ENCODE data around the gene FEM1A. TPM values are rescaled to one million over a fixed set of nuclear protein-coding genes. Genes with fewer than 3 reads are reported as not detected.
"Not testable (repeated sequence)": the region's sequence is repeated elsewhere in the genome, so short reads cannot be mapped to it uniquely, and the experiment has no call there.

Gene FEM1A
- total RNA-seq, 3 donors from 2014 or later, result 31.8 to 35.8 (median 34.7) TPM

DNA sequence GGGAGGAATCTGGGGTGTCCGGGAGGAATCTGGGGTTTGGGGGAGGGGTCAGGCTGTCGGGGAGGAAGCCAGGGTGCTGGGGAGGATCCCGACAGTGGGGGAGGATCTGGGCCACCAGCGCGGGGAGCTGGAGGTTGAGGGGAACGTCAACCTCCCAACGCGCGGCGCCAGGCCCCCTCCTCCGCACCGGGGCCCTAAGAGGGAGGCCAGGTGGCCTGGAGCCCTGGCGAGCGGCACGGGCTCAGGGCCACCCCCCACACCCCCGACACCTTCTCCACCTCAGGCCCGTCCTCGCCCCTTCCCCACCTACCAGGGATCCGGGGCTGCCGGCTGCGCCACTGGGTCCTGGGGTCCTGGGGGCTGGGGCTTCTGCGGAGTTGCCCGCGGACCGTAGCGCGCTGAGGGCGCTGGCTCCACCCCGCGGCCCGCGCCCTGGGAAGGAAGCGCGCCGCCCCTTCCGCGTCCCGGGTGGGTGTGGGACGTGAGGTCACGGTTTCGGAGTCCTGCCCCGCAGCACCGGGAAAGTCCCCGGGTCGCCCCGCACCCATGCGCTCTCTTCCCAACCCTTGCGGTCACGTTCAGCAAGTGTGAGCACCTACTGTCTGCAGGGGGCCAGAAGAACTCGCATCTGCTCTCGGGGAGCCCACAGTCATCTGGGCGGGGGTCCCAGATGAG is 39.9 kb downstream of the FEM1A start, which contains the start of gene TICAM1:
Gene TICAM1, minus strand, starts transcription at position 409 of the 675 bp plus-strand sequence. CDS start 13,335 bp downstream, outside the sequence.
- Mint-ChIP-seq H3K27me3 (ENCODE audit: low read depth) (no peaks in the 10 kb centered on the region), H3K9me3 (no peaks in the 10 kb centered on the region), H3K4me3 (peak within 1 kb of the TSS; percentile 93), H3K36me3 (ENCODE audit: insufficient read depth) (peaks cover 4% of the 10 kb centered on the region), H3K4me1 (ENCODE audit: low read depth) (peaks cover 24% of the 10 kb centered on the region)
- ATAC-seq (peak; percentile 98), DNase-seq (peak; percentile 81)

GRCh38 chr19:4831979-4832340 is 40.4 kb downstream of the FEM1A start:
- ATAC-seq; H3K9me3 Mint-ChIP-seq; H3K27me3 Mint-ChIP-seq (ENCODE audit: low read depth); DNase-seq; H3K36me3 Mint-ChIP-seq (ENCODE audit: insufficient read depth): not testable (repeated sequence)
- Mint-ChIP-seq H3K4me1 (ENCODE audit: low read depth) (peaks cover 24% of the 10 kb centered on the region), H3K4me3 (peak overlapping the region; percentile 93)

DNA sequence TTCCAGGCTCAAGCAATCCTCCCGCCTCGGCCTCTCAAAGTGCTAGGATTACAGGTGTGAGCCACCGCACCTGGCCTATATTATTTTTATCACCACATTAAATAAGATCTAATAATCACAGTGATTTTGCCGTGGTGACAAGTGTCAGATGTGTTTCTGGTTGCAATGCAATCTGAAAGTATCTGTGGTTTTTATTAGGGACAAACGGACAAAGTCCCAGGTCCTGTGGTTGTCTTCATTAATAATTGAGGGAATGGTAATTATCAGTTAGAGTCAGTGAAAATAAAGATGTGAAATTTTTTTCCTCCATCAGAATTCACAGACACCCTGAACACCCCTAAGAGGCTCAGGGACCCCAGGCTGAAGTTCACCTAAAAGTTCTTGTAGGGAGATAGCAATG is 41.2 kb downstream of the FEM1A start:
- Mint-ChIP-seq H3K36me3 (ENCODE audit: insufficient read depth) (peaks cover 3% of the 10 kb centered on the region), H3K9me3 (no peaks in the 10 kb centered on the region), H3K4me1 (ENCODE audit: low read depth) (peaks cover 27% of the 10 kb centered on the region), H3K27me3 (ENCODE audit: low read depth) (no peaks in the 10 kb centered on the region), H3K4me3 (peak overlapping the region; percentile 65)
- ATAC-seq (no peak), DNase-seq (no peak)

- Mint-ChIP-seq H3K36me3 (ENCODE audit: insufficient read depth) (peaks cover 4% of the 10 kb centered on the region), H3K9me3 (no peaks in the 10 kb centered on the region), H3K4me3 (no peak overlapping the region), H3K27me3 (ENCODE audit: low read depth) (no peaks in the 10 kb centered on the region), H3K4me1 (ENCODE audit: low read depth) (peaks cover 18% of the 10 kb centered on the region)
- no peak for ATAC-seq
- DNase-seq, result no peak
Measured at GRCh38 chr19:4839192-4839591, 47.7 kb downstream of the FEM1A start.

- Mint-ChIP-seq H3K27me3 (ENCODE audit: low read depth) (no peaks in the 10 kb centered on the region), H3K36me3 (ENCODE audit: insufficient read depth) (peaks cover 4% of the 10 kb centered on the region), H3K4me1 (ENCODE audit: low read depth) (peaks cover 15% of the 10 kb centered on the region), H3K4me3 (no peak overlapping the region), H3K9me3 (no peaks in the 10 kb centered on the region)
- ATAC-seq (no peak), DNase-seq (no peak)
Measured at GRCh38 chr19:4843647-4843965, 52.1 kb downstream of the FEM1A start.

GRCh38 chr19:4844348-4845179 is 53.0 kb downstream of the FEM1A start:
- no peaks in the 10 kb centered on the region for H3K9me3 Mint-ChIP-seq
- peaks cover 4% of the 10 kb centered on the region for H3K36me3 Mint-ChIP-seq (ENCODE audit: insufficient read depth)
- H3K27me3 Mint-ChIP-seq (ENCODE audit: low read depth), result no peaks in the 10 kb centered on the region
- DNase-seq (no peak), ATAC-seq (no peak)
- H3K4me1 Mint-ChIP-seq (ENCODE audit: low read depth), result peaks cover 15% of the 10 kb centered on the region
- H3K4me3 Mint-ChIP-seq, result no peak overlapping the region

DNA sequence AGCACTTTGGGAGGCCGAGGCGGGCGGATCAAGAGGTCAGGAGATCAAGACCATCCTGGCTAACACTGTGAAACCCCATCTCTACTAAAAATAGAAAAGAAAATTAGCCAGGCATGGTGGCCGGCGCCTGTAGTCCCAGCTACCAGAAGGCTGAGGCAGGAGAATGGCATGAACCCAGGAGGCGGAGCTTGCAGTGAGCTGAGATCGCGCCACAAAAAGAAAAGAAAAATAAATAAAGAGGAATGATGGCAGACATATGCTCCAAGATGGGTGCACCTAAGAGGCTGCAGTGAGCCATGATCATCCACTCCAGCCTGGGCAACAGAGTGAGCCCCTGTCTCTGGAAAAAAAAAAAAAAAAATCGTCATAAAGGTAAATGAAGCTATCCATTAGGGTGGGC is 54.4 kb downstream of the FEM1A start:
- not testable (repeated sequence) for H3K4me1 Mint-ChIP-seq (ENCODE audit: low read depth); DNase-seq; ATAC-seq; H3K27me3 Mint-ChIP-seq (ENCODE audit: low read depth); H3K9me3 Mint-ChIP-seq; H3K4me3 Mint-ChIP-seq; H3K36me3 Mint-ChIP-seq (ENCODE audit: insufficient read depth)

DNA sequence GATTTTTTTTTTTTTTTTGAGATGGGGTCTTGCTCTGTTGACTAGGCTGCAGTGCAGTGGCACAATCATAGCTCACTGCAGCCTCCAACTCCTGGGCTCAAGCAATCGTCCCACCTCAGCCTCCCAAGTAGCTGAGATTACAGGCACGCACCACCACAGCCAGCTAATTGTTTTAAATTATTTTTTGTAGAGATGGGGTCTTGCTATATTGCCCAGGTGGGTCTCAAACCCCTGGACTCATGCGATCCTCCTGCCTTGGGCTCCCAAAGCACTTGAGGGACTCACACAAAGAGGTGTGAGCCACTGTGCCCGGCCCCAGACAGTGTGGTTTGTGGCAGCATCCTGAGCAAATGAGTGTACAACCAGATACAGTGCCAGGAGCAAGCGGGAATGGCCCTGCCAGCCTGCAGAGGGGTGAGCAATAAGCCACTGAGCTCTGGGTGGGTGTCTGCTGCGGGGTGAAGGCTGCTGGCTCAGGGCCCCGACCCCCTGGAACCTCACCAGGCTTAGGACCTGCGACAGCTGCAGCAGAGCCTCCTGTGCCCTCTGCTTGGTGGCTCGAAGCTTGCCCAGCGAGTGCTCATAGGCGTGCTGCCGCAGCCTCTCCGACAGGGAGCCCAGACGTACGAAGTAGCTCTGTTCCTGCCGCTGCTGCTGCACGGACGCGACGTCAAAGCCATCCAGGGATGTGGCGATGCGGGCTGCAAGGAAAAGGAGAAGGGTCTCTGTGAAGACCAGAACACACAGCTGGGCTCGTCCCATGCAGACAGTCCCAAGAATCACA is 55.8 kb downstream of the FEM1A start:
- DNase-seq (no peak), ATAC-seq (no peak)
- no peaks in the 10 kb centered on the region for H3K9me3 Mint-ChIP-seq
- H3K27me3 Mint-ChIP-seq (ENCODE audit: low read depth), result no peaks in the 10 kb centered on the region
- H3K4me1 Mint-ChIP-seq (ENCODE audit: low read depth), result peaks cover 3% of the 10 kb centered on the region
- H3K36me3 Mint-ChIP-seq (ENCODE audit: insufficient read depth), result peaks cover 2% of the 10 kb centered on the region
- no peak overlapping the region for H3K4me3 Mint-ChIP-seq

GRCh38 chr19:4849019-4849418 is 57.5 kb downstream of the FEM1A start:
- Mint-ChIP-seq H3K36me3 (ENCODE audit: insufficient read depth) (peaks cover 2% of the 10 kb centered on the region), H3K9me3 (no peaks in the 10 kb centered on the region), H3K4me1 (ENCODE audit: low read depth) (peaks cover 3% of the 10 kb centered on the region), H3K27me3 (ENCODE audit: low read depth) (no peaks in the 10 kb centered on the region), H3K4me3 (no peak overlapping the region)
- DNase-seq (no peak), ATAC-seq (no peak)

Other genes with a start within 250 kb of the FEM1A start
- under 1 TPM; 0.08 to 0.18 (median 0.14) TPM for gene SEMA6B, start 232.1 kb upstream of the FEM1A start, total RNA-seq
- gene TNFAIP8L1, start 152.2 kb upstream of the FEM1A start, total RNA-seq, result 1 to 10 TPM; 3.2 to 4.0 (median 3.9) TPM
- gene MYDGF, start 121.4 kb upstream of the FEM1A start, total RNA-seq, result 100 to 1,000 TPM; 129 to 150 (median 134) TPM
- 100 to 1,000 TPM; 112 to 126 (median 120) TPM for gene DPP9, start 67.9 kb upstream of the FEM1A start, total RNA-seq
- 10 to 100 TPM; 31.4 to 41.2 (median 34.3) TPM for gene TICAM1, start 40.0 kb downstream of the FEM1A start, total RNA-seq
- 10 to 100 TPM; 15.8 to 20.6 (median 19.8) TPM for gene PLIN3, start 75.9 kb downstream of the FEM1A start, total RNA-seq
- gene ARRDC5, start 111.2 kb downstream of the FEM1A start, total RNA-seq, result under 1 TPM in 2 of 3 donors, not detected in 1; 0.32 to 0.41 TPM
- 100 to 1,000 TPM; 148 to 221 (median 173) TPM for gene UHRF1, start 117.8 kb downstream of the FEM1A start, total RNA-seq
- 10 to 100 TPM; 13.3 to 18.1 (median 16.7) TPM for gene KDM4B, start 177.4 kb downstream of the FEM1A start, total RNA-seq

All from activated T-cell treated with anti-CD3 and anti-CD28 coated beads, Interleukin-2, amount 50 U/mL, for 4 hours (primary cell).